GM21723 (cell line): ENCODE results near the gene CCDC106.

Experiments
- ATAC-seq: cut with Tn5 transposase; IDR thresholded peaks from one replicate; pipeline ENCODE4 v1.9.1; 2021; ENCODE audit warnings: mild to moderate bottlenecking, moderate library complexity; ENCODE audit not compliant: unreplicated experiment

CCDC106 gene

GRCh38 chr19:55647732-55648584, at the start of gene CCDC106:
TSS of gene CCDC106 (plus strand) at chr19:55648212. CDS start at chr19:55649047, 835 bp downstream.
- ATAC-seq, result no peak

- ATAC-seq, result peak; percentile 45
These were observed 49.1 kb upstream of the CCDC106 start for GRCh38 chr19:55598719-55599467.

DNA sequence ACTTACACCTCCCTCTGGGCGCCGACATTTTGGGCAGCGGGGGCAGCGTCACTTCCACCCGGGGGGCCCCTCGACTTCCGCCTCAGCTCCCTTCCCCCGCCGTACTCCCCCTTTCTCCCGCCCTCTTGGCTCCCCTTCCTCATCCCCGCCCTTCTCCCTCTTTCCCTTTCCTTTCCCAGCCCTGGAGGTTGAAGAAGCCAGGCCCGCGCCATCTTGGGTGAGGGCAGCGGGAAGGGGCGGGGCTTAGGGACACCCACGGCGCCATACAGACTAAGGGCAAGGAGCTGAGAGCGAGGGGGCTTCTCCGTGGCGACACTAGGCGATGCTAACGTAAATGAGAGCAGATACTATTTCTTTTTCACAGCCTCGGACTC, 48.6 kb upstream of the CCDC106 start, which contains the start of gene FIZ1:
FIZ1 (minus strand) TSS at position 50 of the 374 bp plus-strand sequence. CDS start 1,652 bp downstream, outside the sequence.
- ATAC-seq, result peak; percentile 52

- ATAC-seq, result peak; percentile 45
These were observed 48.0 kb upstream of the CCDC106 start, which contains the start of gene ZNF524 for GRCh38 chr19:55599842-55600661. TSS of gene ZNF524 (plus strand) at chr19:55600288. CDS start at chr19:55602113, 1,825 bp downstream.

GRCh38 chr19:55600662-55601028, 47.4 kb upstream of the CCDC106 start:
- ATAC-seq, result no peak

DNA sequence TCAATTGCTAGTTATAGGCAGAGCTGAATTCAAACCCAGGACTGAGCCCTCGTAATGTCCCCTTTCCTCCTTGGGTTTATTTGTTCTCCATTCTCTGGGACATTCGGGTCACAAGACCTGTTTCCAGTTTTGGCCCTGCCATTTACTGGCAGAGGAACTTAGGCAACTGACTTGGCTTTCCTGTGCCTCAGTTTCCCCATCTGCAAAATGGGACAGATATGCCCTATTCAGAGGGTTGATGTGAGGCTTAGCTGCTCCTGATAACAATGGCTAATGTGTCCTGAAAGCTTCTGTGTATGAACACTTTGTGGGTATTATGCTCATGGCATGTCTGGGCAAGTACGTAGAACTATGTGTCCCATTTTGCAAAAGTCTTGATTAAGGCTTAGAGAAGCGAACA, 46.9 kb upstream of the CCDC106 start:
- no peak for ATAC-seq

DNA sequence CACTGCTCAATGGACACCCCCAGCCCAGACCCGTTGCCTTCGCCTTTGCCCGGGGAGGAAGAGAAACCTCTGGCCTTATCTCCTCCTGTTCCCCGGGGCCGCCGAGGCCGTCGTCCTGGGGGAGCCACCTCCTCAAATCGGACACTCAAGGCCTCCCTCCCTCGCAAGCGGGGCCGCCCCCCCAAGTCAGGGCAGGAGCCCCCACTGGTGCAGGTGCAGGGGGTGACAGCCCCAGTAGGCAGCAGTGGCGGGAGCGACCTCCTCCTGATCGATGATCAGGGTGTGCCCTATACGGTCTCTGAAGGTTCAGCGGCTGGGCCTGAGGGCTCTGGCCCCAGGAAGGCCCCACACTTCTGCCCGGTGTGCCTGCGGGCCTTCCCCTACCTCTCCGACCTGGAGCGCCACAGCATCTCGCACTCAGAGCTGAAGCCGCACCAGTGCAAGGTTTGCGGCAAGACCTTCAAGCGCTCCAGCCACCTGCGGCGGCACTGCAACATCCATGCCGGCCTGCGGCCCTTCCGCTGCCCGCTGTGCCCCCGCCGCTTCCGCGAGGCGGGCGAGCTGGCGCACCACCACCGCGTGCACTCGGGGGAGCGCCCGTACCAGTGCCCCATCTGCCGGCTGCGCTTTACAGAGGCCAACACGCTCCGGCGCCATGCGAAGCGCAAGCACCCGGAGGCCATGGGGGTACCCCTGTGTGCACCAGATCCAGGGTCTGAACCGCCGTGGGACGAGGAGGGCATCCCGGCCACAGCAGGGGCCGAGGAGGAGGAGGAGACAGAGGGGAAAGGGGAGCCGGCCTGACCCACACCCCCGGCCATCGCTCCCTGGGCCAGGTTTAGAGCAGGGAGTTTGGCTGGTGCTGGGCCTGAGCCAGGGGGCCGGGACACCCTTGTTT, 45.7 kb upstream of the CCDC106 start:
- ATAC-seq, result no peak

- ATAC-seq, result no peak
These were observed 44.9 kb upstream of the CCDC106 start for GRCh38 chr19:55603115-55603514.

DNA sequence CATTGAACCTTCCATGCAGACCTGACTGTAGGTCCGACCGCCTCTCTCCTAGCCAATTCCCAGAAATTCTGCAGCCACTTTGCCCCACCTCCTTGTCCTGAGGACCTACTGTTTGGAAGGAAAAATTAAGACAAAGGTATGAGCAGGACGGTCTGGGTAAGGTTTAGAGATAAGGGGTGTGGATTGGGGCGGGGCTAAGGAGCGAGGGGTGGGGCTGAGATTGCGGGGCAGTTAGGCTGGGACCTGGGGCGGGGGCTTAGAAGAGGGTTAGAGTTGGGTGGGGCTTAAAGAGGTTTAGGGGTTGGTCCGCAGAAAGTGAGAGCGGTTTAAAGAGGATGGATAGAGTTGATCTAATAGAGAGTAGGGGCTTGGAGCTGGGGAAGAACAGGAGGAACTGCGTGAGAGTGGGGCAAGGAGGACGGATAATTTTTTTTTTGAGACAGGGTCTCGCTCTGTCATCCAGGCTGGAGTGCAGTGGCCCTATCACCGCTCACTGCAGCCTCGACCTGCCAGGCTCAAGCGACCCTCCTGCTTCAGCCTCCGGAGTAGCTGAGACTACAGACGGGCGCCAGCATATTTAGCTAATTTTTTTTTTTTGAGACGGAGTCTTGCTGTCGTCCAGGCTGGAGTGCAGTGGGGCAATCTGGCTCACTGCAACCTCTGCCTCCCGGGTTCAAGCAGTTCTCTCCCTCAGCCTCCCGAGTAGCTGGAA, 44.3 kb upstream of the CCDC106 start:
- no peak for ATAC-seq

- ATAC-seq, result peak; percentile 65
These were observed 42.8 kb upstream of the CCDC106 start for GRCh38 chr19:55605207-55605636.

- peak; percentile 34 for ATAC-seq
These were observed 42.2 kb upstream of the CCDC106 start, which contains the start of gene ZNF865 for GRCh38 chr19:55605637-55606470. TSS of gene ZNF865 (plus strand) at chr19:55605647. CDS start at chr19:55613619, 7,972 bp downstream.

DNA sequence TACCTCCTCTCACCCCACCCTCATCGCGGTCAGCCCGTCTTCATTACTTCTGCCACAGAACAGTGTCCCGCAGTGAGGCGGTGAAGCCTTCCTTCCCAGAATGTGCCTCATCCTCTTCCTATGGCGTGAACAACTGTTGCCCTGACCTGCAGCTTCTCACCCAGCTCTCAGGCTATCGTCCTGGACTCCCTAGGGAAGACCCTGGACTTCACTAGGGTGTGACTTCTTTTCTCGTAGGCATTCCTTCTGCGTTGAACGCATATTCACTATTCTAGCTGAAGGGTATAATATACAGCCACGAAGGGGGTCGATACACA, 41.6 kb upstream of the CCDC106 start:
- ATAC-seq, result no peak

DNA sequence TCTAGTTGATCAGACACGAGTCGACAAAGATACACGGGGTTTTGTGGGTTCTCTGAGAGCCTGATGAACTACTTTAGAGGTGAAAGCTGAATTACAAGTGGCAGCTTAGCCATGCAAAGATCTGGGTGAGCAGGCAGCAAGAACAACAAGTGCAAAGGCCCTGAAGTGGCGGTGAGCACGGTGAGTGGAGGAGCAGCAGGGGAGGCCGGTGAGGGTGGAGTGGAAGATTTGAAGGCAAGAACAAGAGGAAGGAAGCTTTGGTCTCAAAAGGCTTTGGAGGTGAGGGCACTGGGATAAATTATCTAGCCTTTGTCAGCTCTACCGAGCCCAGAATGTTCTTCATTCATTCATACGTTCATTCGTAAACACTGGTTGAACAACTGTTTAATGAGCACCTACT, 41.2 kb upstream of the CCDC106 start:
- no peak for ATAC-seq

- no peak for ATAC-seq
These were observed 38.7 kb upstream of the CCDC106 start for GRCh38 chr19:55609326-55609725.

DNA sequence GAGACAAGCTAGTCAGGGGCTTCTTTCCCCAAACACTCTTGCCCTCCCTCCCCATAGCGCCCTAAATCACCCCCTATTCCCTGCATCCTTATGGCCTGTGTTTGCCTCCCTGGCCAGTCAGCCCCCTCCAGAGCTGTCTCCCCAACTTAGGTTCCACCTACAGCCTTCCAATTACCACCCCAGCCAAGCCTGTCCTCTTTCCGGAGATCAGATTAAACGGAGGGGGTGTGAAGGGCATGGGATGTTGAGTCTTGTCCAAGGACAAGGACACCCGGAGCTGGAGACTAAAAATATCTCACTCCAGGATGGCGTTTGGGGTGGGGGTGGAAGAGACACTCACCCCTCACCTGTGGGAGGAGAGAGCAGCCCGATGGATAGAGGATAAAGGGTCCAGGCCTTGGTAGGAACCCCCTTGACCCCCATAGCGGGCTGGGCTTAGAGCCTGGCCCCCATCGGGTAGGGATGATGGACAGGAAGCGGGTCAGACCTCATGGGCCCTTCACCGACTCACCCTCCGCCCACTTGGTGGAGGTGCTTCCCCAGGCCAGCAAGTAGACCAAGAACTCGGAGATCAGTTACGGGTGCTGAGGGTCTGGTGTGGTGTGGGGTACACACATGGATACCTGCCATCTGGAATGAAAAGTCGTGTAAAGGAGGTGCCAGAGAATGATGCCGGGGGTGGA, 36.6 kb upstream of the CCDC106 start:
- ATAC-seq, result no peak

GRCh38 chr19:55611983-55612645, 35.9 kb upstream of the CCDC106 start:
- ATAC-seq, result no peak

DNA sequence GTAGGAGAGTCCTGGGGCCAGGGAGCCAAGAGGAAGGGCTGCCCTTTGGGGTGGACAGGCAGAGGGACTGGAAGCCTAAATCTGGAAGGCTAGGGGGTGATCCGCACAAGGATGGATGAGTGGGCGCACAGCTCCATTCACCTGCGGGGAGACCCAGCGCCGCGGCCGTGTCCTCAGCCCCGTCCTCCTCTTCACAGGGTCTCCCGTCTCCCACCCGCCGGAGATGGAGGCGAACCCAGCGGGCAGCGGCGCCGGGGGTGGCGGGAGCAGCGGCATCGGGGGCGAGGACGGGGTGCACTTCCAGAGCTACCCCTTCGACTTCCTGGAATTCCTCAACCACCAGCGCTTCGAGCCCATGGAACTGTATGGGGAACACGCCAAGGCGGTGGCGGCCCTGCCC, 34.6 kb upstream of the CCDC106 start:
- ATAC-seq, result no peak
